ENCODE results near the gene GGCT.
A peak's percentile ranks its signal among the peaks of the same experiment; 100 is the strongest.
"Not testable (repeated sequence)": the region's sequence is repeated elsewhere in the genome, so short reads cannot be mapped to it uniquely, and the experiment has no call there.

The GGCT gene

GRCh38 chr7:30504301-30505173 is at the start of gene GGCT:
Gene GGCT, minus strand, starts transcription at chr7:30504829. Its CDS starts 120 bp downstream, at chr7:30504709.
- DNase-seq (ENCODE audit: low read depth in 2 of 2, low spot score in 1 of 2) = peak; percentile 91 to 95

- DNase-seq (ENCODE audit: low read depth in 2 of 2, low spot score in 1 of 2) = no peak
Measured at GRCh38 chr7:30553546-30553945, 48.9 kb upstream of the GGCT start.

GRCh38 chr7:30553141-30553540 is 48.5 kb upstream of the GGCT start:
- DNase-seq (ENCODE audit: low read depth in 2 of 2, low spot score in 1 of 2) = no peak

- no peak for DNase-seq (ENCODE audit: low read depth in 2 of 2, low spot score in 1 of 2)
Measured at GRCh38 chr7:30552330-30552729, 47.7 kb upstream of the GGCT start.

GRCh38 chr7:30549931-30550493 is 45.4 kb upstream of the GGCT start:
- no peak for DNase-seq (ENCODE audit: low read depth in 2 of 2, low spot score in 1 of 2)

GRCh38 chr7:30548845-30549244 is 44.2 kb upstream of the GGCT start:
- no peak for DNase-seq (ENCODE audit: low read depth in 2 of 2, low spot score in 1 of 2)

GRCh38 chr7:30546596-30546995 is 42.0 kb upstream of the GGCT start:
- DNase-seq (ENCODE audit: low read depth in 2 of 2, low spot score in 1 of 2) = no peak

- DNase-seq (ENCODE audit: low read depth in 2 of 2, low spot score in 1 of 2) = no peak
Measured at GRCh38 chr7:30545791-30546555, 41.3 kb upstream of the GGCT start.

GRCh38 chr7:30543813-30544525 is 39.3 kb upstream of the GGCT start:
- DNase-seq (ENCODE audit: low read depth in 2 of 2, low spot score in 1 of 2) = no peak

GRCh38 chr7:30543115-30543514 is 38.5 kb upstream of the GGCT start:
- not testable (repeated sequence) for DNase-seq (ENCODE audit: low read depth in 2 of 2, low spot score in 1 of 2)

GRCh38 chr7:30533886-30534285 is 29.3 kb upstream of the GGCT start:
- DNase-seq (ENCODE audit: low read depth in 2 of 2, low spot score in 1 of 2) = no peak

- DNase-seq (ENCODE audit: low read depth in 2 of 2, low spot score in 1 of 2) = no peak
Measured at GRCh38 chr7:30531286-30531685, 26.7 kb upstream of the GGCT start.

GRCh38 chr7:30530373-30530772 is 25.7 kb upstream of the GGCT start:
- DNase-seq (ENCODE audit: low read depth in 2 of 2, low spot score in 1 of 2) = no peak

- DNase-seq (ENCODE audit: low read depth in 2 of 2, low spot score in 1 of 2) = no peak
Measured at GRCh38 chr7:30528779-30529178, 24.1 kb upstream of the GGCT start.

GRCh38 chr7:30527297-30527696 is 22.7 kb upstream of the GGCT start:
- DNase-seq (ENCODE audit: low read depth in 2 of 2, low spot score in 1 of 2) = not testable (repeated sequence)

- DNase-seq (ENCODE audit: low read depth in 2 of 2, low spot score in 1 of 2) = no peak
Measured at GRCh38 chr7:30526163-30526562, 21.5 kb upstream of the GGCT start.

GRCh38 chr7:30525429-30525828 is 20.8 kb upstream of the GGCT start:
- DNase-seq (ENCODE audit: low read depth in 2 of 2, low spot score in 1 of 2) = no peak

GRCh38 chr7:30524545-30524944 is 19.9 kb upstream of the GGCT start:
- DNase-seq (ENCODE audit: low read depth in 2 of 2, low spot score in 1 of 2) = no peak

GRCh38 chr7:30523466-30523865 is 18.8 kb upstream of the GGCT start:
- no peak for DNase-seq (ENCODE audit: low read depth in 2 of 2, low spot score in 1 of 2)

GRCh38 chr7:30522159-30522558 is 17.5 kb upstream of the GGCT start:
- DNase-seq (ENCODE audit: low read depth in 2 of 2, low spot score in 1 of 2) = no peak

GRCh38 chr7:30521532-30521931 is 16.9 kb upstream of the GGCT start:
- DNase-seq (ENCODE audit: low read depth in 2 of 2, low spot score in 1 of 2) = no peak
